GM21526 (cell line): Measurements from ENCODE around the gene TBC1D8.

ENCODE experiments used
- ATAC-seq: cut with Tn5 transposase; IDR thresholded peaks from one replicate; pipeline ENCODE4 v1.9.1; 2021; ENCODE audit warnings: moderate library complexity; ENCODE audit not compliant: unreplicated experiment, low FRiP score

The TBC1D8 gene

DNA sequence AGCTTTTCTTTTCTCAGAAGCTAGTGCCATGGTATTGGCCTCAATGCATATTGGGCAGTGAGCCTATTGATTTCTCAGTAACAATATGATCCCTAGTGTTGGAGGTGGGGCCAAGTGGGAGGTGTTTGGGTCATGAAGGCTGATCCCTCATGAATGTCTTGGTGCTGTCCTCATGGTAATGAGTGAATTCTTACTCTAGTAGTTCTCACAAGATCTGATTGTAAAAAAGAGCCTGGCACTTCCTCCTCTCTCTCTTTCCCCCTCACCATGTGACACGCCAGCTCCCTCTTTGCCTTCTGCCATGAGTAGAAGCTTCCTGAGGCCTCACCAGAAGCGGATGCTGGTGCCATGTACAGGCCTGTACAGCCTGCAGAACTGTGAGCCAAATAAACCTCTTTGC is 12.8 kb upstream of the TBC1D8 start:
- ATAC-seq, result no peak

DNA sequence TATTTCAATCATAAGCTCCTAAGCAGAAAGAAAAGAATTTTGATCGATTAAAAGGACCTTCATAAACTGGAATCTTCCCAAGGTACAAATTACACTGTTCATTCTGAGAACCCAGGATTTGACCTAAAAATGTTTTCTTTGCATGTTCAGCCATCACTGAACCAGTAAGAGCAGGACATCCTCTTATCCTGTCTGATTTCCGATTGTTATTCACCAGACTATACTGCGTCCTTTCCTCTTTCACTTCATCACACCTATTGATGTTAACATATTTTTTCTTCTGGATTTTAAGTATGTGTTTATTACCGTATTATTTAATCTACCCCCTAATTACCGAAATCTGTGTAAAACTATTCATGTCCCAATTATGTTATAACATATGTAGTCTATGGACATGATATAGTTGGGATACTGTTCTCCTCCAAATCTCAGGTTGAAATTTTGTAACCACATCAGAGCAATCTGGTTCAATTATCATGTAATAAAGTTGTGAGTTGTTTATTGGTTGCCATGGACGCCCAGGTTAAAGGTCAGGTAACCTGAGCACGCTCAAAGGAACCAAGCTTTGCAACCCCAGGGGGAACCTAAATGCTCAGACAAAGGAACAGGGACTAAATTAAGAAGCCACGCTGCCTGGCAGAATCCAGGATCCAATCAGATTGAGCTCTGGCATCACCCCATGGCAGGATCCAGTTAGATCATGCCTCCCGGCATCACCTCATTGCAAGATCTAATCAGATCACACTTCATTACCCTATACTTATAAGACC is 11.6 kb upstream of the TBC1D8 start:
- ATAC-seq, result no peak

DNA sequence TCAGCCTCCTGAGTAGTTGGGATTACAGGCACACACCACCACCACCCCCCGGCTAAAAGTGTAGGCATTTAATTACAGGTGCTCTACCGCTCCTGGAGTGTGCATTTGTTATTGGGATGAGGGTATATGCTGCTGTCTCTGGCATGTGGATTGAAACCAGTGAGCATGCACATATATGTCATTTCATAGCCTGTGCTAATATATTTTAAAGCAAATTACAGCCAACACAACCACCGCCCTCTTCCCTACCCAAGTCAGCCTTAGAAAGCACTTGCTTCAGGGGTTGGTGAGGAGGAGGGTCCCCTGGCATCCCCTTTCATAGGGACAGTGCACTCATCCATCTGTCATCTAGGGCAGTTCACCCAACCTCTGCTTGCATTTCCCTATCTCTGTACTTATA is 10.5 kb upstream of the TBC1D8 start:
- no peak for ATAC-seq

DNA sequence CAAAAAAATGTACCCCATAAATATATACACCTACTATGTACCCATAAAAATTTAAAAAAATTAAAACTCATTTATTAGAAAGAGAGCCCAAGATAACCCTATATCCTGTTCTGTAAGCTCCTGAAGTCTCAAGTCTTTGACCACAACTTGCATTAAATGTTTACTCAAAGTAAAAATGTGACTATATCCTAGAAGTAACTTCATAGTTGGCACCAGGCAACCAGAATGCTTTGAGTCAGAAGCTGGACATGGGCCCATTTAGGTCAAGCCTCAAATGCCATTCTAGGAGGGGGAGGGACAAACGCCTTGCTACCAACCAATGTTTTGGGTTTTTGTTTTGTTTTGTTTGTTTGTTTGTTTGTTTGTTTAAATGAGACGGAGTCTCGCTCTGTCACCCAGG is 9.3 kb upstream of the TBC1D8 start:
- ATAC-seq, result no peak

DNA sequence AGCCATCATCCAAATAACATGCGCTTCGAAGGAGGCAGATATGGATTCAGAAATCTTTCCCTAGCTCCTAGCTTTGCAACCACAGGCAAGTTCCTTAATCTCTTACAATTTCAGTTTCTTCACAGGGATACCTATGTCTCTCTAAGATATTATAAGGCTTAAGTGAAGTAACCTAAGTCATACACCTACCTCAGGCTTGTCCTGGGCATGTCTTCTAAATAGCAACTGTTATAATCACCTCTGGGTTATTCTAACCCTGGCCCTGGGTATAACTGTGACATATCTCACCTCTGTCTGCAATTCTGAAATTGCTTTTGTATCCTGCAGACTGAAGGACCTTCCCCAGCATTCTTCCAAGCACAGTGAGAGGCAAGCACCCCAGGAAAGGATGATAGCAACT is 8.3 kb upstream of the TBC1D8 start:
- ATAC-seq, result no peak

DNA sequence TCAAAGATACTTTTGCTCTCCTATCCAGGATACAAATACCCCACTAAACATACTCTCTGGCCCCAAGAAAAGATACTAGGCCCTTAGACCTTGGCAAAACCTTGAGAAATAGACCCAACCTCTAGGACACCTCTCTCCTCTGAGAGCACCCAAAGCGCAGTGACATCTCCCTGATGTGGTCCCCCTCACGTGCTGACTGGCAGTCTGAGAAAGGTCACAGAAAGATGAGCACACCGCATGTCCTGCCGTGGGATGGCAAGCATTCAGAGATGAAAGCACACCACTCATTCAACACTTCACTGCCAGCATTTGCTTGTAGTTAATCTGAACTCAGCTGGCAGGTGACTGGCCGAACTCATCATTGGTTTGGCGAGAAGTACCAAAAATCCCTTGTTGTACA is 6.1 kb upstream of the TBC1D8 start:
- no peak for ATAC-seq

DNA sequence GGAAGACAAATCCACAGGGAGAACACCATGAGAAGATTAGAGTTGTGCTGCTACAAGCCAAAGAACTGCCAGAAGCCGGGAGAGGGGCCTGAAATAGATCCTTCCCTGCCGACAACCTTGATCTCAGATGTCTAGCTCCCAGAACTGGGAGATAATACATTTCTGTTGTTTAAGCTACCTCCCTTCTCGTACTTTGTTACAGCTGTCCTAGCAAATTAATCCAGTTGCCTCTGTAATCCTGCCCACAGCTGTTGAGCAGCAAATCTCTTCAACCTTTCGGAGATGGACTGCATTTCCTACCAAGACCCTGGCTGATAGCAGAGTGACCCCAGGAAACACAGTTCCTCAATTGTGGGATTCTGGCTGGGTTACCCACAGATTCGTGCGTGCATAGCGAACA is 2.6 kb upstream of the TBC1D8 start:
- no peak for ATAC-seq

DNA sequence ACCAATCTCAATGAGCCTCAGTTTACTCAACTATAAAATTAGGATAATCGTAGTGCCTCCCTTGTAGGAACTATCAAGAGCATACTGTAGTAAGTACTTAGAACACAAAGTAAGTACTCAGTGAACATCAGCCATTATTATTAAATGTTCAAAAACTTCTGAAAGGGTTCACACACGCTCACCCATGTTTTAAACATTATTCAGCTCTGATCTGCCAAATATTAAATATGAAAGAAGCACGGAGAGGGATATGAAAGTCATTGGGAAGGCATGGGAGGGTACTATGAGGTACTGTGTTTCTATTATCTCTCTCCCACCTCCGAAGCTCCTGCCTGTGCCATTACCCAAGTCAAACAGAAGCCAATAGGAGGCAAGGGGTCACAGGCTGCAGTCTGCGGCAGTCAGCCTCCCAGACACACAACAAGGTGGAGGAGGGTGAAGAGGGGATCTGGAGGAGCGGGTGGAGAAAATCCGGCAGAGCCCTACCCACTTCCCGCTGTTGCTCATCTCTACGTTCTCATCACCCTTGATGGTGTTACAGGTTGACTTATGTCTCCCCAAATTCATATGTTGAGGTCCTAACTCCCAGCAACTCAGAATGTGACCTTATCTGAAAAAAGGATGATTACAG is 2.0 kb upstream of the TBC1D8 start:
- no peak for ATAC-seq

DNA sequence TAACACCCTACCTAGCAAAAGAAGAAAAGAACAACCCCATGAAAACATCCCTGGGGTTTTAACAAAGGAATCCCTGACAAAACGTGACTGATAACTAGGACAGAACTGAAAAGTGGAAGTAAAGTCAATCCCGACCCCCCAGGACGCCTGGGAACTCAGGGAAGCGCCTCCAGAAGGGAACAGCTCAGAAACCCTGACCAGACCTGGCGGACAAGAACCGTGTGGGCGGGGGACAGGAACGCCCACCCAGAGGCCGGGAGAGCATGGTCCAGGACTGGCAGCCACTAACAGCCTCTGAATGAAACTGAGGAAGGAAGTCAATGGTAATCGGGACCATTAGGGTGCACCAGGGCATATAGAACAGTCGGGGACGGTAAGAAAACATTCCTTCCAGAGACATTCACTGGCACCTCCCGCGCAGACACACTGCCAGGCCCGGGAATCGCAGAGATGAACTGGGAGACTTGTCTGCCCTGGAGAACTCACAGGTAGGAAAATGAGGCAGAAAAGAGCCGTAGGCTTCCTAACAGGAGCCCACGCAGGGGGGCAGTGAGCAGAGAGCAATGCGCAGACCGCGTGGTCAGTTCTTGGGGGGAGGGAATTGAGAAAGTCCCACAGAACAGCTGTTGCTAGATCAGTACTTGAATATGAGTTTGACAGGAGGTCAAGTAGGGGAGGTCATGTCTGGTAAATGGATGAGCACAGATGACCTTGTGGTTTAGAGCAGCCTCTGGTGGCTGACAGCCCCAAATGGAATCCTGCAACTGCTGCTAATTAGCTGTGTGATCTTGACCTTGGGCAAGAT is 1.3 kb upstream of the TBC1D8 start:
- peak; percentile 58 for ATAC-seq

DNA sequence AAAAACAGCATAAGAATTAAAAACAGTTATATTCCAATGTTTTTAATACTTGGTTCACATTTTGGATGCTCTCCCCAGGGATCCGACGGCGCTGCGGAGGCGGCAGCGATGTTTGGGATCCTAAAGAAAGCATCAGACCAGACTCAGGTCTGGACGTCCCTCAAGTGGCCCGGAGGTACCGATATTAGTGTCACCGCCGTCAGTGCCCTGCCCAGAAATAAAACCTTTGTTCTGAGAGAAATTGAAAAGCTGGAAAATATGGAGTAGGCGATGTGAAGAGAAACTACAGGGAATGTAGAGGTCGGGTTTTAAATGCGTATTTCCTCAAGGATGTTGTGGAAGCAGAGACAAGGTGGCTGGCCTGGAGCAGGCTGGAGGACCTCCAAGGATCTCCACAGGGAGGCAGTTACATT is 683 bp upstream of the TBC1D8 start:
- ATAC-seq, result no peak

DNA sequence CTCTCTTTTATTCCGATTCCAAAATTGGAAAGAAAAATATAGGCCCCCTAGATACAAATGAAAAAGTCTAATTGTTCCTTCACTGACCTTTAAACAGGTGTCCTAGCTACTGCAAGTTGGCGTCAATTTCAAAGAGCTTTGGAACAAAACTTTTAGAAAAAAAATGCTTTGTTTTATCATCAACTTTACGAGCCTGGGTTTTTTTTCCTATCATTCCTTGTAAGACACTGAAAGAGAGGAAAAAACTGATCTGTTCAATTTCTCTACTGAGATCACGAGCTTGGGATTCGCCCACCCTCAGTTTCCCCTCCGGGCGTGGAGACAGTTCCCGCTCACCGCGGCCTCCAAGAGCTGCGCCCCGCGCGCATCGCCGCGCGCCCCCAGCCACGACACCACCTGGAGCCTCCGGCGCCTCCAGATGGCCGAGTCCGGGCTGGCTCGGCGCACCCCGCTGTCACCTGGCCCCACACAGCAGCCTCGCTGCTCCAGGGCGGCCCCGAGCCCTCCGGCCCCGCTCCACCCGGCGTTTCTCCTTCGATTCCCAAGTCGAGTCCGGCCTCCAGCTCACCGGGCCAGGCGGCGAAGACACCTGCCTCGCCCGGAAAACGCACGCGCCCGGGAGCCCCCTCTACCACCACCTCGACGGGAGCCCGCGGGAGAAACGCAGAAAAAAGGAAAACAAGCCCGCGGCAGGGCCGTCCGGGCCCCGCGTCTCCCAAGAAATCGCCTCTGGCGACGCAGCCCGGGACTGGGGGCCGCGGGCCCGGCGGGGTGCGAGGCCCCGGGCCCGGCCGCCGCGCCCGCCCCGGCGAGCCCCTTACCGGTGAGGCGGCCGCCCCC is 656 bp downstream of the TBC1D8 start:
- ATAC-seq, result no peak

DNA sequence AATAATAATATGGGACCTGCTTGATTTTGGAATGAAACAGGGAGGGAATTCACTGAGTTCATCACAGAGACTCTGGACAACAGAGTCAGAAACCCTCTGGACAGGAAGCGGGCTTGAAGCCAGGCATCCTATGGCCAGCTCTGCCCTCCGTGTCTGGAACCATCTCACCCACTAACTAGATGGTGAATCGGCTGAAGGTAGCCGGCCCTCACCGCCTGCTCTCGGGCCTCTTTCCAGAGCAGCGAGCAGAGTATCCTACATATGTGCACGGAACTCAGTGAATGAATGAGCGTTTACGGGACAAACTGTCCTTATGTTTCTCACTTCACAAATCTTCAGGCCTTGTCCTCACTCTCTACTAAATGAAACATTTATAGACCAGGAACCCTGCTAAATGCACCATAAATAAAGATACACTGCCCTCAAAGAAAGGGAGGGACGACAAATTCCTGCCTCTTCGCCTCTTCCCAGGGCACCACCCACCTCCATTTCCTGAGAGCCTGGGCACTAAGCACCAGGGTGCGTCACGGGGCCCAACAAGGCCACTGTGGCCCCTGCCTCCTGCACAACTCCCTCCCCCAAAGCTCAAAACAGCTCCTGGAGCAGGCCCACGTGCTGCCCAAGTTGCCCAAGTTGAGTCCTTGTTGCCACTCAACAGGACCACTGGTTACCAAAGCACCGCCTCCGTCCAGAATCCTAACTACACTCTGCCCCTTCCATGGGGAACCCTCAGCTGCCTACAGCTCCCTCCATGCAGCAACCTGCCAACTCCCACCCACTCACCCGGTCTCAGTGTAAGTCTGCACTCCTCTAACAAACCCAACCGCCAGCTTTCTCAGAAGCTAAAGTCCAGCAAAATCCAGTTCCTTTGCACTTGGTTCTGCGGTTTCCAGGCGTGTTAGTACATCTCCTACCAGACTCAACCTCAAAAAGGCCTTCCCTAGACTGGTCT is 1.7 kb downstream of the TBC1D8 start:
- ATAC-seq, result no peak

DNA sequence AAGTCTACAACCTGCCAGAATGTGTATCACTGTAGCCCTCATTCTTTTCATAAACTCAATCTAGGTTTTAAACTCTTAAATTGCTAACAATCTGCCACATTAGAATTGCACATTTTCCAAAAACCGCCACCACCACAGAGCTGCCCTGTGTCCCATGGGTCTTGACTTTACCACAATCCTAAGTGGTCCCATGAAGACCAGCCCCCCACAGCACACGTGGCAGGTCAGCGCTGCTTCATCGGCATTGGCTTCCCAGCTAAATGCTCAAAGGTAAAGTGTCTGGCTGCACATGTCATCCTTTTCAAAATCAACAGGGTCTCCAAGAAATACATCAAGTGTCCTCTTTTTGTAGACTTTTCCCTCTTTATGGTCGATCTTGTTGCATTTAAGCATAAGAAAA is 2.4 kb downstream of the TBC1D8 start:
- no peak for ATAC-seq

DNA sequence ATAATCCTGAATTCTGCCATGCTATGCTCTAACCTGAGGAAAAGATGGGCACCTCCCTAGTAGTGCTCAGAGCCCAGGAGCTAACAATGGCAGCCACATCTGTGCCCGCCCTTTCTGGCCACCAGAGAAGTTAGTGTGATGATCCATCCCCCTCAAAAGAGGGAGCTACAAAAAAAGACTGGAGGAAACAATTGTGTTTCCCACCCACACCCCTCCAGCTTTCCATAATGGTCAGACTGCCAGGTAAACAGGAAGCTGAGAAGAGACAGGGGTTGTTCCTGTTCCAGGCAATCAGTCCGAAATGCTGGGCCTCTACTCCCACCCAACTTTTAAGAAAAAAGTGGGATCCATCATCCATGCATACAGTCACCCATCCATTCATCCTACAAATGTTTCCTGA is 3.2 kb downstream of the TBC1D8 start:
- ATAC-seq, result no peak

DNA sequence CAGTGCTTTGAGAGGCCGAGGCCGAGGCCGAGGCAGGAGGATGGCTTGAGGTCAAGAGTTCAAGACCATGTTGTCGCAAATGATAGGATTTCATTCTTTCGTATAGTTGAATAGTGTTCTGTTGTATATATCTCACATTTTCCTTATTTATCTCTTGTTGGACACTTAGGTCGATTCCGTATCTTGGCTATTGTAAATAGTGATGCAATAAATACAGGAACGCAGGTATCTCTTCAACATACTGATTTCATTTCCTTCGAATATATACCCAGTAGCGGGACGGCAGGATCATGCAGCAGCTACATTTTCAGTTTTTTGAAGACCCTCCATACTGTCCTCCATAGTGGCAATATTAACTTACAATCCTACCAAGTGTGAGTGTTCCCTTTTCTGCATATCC is 4.1 kb downstream of the TBC1D8 start:
- no peak for ATAC-seq

DNA sequence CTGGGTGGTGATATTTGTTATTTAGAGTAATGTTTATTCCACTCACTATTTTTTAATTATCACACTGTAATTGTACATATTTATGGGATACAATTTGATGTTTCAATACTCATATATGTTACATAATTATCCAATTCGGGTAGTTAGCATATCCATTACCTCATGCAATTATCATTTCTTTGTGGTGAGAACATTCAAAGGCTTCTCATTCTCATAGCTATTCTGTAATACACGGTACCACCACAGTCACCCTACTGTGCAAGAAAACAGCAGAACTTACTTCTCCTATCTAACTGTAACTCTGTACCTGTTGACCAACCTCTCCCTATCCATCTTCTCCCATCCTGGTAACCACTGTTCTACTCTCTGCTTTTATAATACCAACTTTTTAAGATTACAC is 4.6 kb downstream of the TBC1D8 start:
- no peak for ATAC-seq

DNA sequence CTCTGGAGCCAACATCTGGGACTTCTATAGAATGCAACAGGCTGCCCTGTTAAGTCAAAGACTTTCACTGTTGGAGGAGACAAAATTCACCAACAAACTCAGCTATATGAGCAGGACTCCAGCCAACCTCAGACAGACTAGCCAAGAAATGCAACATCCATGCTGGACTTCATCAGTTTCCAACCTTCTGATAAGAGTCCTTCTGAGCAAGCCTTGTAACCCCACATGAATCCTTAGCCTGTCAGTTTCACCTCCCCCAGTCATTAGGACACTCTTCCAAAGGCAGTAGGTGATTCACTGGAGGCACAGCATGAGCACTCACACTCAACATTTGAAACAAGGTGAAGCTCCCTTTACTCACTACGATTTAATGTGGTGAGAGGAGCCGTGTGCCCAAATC is 5.8 kb downstream of the TBC1D8 start:
- ATAC-seq, result no peak

DNA sequence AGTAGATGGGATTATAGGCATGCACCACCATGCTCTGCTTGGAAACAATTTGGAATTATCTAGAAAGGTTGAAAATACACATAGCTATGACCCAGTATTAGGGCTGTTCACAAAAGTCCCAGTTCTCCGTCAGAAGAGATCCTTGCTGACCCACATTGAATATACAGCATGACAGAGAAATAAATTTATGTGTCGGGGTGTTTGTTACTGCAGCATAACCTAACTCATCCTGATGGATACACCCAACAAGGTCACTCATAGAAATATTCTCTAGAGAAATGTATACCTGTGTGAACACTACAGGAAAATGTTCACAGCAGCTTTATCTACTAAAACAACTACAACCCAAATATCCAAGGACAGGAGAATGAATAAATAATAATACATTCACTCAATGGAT is 9.0 kb downstream of the TBC1D8 start:
- ATAC-seq, result no peak

DNA sequence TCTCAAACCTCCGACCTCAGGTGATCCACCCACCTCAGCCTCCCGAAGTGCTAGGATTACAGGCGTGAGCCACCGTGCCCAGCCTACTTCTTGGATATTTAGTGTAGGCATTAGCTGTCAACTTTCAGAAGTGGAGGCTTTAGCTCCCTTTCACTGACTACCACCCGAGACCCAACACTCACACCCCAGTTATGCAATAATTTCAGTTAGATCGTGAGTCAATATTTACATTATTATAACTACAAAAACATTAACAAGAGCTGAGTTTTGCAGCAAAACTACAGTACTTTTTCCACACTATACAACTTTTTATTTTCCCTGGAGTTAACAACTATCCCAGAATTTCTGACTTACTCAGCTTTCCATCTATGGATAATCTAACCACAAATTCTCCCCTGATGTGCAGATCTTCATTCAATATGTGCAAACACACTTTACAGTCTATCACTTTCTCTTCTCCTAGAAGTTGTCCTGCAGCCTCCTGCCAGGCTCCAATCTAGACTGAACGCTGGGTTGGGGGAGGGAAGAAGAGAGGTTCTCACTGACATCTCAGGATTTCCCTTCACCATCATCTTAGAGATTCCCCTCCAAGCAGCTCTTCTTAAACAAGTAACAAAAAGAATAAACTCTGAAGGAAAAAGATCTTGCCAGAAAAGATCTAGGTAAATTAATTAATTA is 10.1 kb downstream of the TBC1D8 start:
- no peak for ATAC-seq
